22Rv1 (cell line): ENCODE results near the gene CUL2.

Source experiments
- H3K27ac ChIP-seq: fragments of 450-650 bp; 2 replicates; pipeline ENCODE4 v1.5.1; 2017
- CTCF ChIP-seq: fragments of 450-650 bp; IDR thresholded peaks from 2 replicates; pipeline ENCODE4 v1.5.1; 2017; ENCODE audit warnings: mild to moderate bottlenecking
- ZFX ChIP-seq: fragments of 450-650 bp; IDR thresholded peaks from 2 replicates; pipeline ENCODE4 v1.6.1; 2017; ENCODE audit warnings: antibody characterized with exemption, borderline replicate concordance

CUL2 gene

GRCh38 chr10:35006836-35007235 is 83.3 kb downstream of the CUL2 start:
- TF ChIP-seq ZFX, result no peak
- TF ChIP-seq CTCF, result no peak
- H3K27ac ChIP-seq, result peak overlapping the region; percentile 39; the same call in 1 of the 2 replicates

GRCh38 chr10:35005868-35006267 is 84.3 kb downstream of the CUL2 start:
- TF ChIP-seq CTCF (no peak), ZFX (no peak)
- no peak overlapping the region for H3K27ac ChIP-seq

GRCh38 chr10:35004651-35005050 is 85.5 kb downstream of the CUL2 start:
- no peak overlapping the region for H3K27ac ChIP-seq
- no peak for TF ChIP-seq ZFX
- TF ChIP-seq CTCF, result no peak

- TF ChIP-seq CTCF (no peak), ZFX (no peak)
- H3K27ac ChIP-seq, result no peak overlapping the region
Measured at GRCh38 chr10:35003906-35004305, 86.2 kb downstream of the CUL2 start.

- TF ChIP-seq CTCF, result no peak
- no peak for TF ChIP-seq ZFX
Measured at GRCh38 chr10:35000936-35001335, 89.2 kb downstream of the CUL2 start.

GRCh38 chr10:34999532-34999931 is 90.6 kb downstream of the CUL2 start:
- no peak for TF ChIP-seq CTCF
- TF ChIP-seq ZFX, result no peak
- no peak overlapping the region for H3K27ac ChIP-seq

More at GRCh38 chr10:35000936-35001335, 89.2 kb downstream of the CUL2 start:
- H3K27ac ChIP-seq, result no peak overlapping the region

GRCh38 chr10:34998940-34999339 is 91.2 kb downstream of the CUL2 start:
- no peak overlapping the region for H3K27ac ChIP-seq
- TF ChIP-seq ZFX (no peak), CTCF (no peak)
